Measurements from ENCODE around the gene OXA1L.
"Not testable (repeated sequence)": the region's sequence is repeated elsewhere in the genome, so short reads cannot be mapped to it uniquely, and the experiment has no call there.

Gene OXA1L

GRCh38 chr14:22801716-22802115, 35.2 kb downstream of the OXA1L start:
- DNase-seq (ENCODE audit: low read depth): no peak

GRCh38 chr14:22802860-22803686, 36.6 kb downstream of the OXA1L start:
- DNase-seq (ENCODE audit: low read depth): no peak

- no peak for DNase-seq (ENCODE audit: low read depth)
Observed at GRCh38 chr14:22803687-22803974, 37.1 kb downstream of the OXA1L start.

GRCh38 chr14:22805235-22805634, 38.7 kb downstream of the OXA1L start:
- DNase-seq (ENCODE audit: low read depth): not testable (repeated sequence)

GRCh38 chr14:22807432-22808087, 41.1 kb downstream of the OXA1L start:
- no peak for DNase-seq (ENCODE audit: low read depth)

- no peak for DNase-seq (ENCODE audit: low read depth)
Observed at GRCh38 chr14:22808388-22809209, 42.1 kb downstream of the OXA1L start.

- no peak for DNase-seq (ENCODE audit: low read depth)
Observed at GRCh38 chr14:22811722-22812121, 45.2 kb downstream of the OXA1L start.

- DNase-seq (ENCODE audit: low read depth): no peak
Observed at GRCh38 chr14:22812744-22813143, 46.3 kb downstream of the OXA1L start.

GRCh38 chr14:22813145-22813544, 46.7 kb downstream of the OXA1L start:
- DNase-seq (ENCODE audit: low read depth): no peak

GRCh38 chr14:22814373-22814772, 47.9 kb downstream of the OXA1L start:
- DNase-seq (ENCODE audit: low read depth): no peak

GRCh38 chr14:22814941-22815713, 48.6 kb downstream of the OXA1L start, which contains the start of gene SLC7A7:
SLC7A7 (minus strand) TSS chr14:22815435; CDS start chr14:22813398, 2,037 bp downstream.
- no peak for DNase-seq (ENCODE audit: low read depth)

GRCh38 chr14:22819151-22819988, 52.9 kb downstream of the OXA1L start:
- DNase-seq (ENCODE audit: low read depth): no peak

GRCh38 chr14:22820731-22821130, 54.2 kb downstream of the OXA1L start:
- DNase-seq (ENCODE audit: low read depth): no peak

- no peak for DNase-seq (ENCODE audit: low read depth)
Observed at GRCh38 chr14:22821193-22822015, 54.9 kb downstream of the OXA1L start.

- DNase-seq (ENCODE audit: low read depth): no peak
Observed at GRCh38 chr14:22822016-22822570, 55.6 kb downstream of the OXA1L start.
